T-helper 2 cell (primary cell): ENCODE measurements around the gene LGALS3.

Experiments used
- DNase-seq, 5 experiments: peaks; one replicate each; pipeline versions ENCODE4 v3.0.0 to v3.0.0-alpha.2; 2012 to 2022

LGALS3 gene

GRCh38 chr14:55191203-55192053, 62.4 kb downstream of the LGALS3 start, which contains the start of gene DLGAP5:
Gene DLGAP5, minus strand, starts transcription at chr14:55191585. Its CDS starts 2,406 bp downstream, at chr14:55189179.
- peak; percentile 75 to 98 (median 85) for DNase-seq

DNA sequence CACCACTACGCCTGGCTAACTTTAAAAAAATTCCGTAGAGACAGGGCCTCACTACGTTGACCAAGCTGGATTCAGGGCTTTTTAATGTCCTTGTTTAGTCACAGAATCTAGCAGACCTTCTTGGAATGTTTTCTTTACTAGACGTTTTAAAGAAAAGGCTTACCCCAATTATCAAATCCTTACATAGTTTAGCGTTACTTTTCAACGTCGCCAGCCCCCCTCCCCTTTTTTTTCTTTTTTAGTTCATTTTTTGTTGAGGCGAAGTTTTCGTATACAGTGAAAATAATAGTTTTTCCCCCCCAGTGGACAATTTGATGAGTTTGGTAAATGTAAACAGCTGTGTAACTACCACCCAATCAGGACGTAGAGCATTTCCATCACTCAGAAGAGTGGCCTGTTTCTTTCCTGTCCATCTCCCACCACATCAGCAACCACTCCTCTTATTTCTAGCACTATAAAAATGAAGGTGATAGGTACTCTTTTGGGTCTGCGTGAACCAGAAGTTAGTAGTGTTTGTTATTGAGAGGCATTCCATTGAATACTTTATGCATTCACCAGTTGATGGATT, 63.1 kb downstream of the LGALS3 start:
- DNase-seq: peak in 1 of 5 experiments; percentile 22

GRCh38 chr14:55194656-55195355, 65.8 kb downstream of the LGALS3 start:
- no peak for DNase-seq
